ENCODE data around the gene ABCG1. TPM values are rescaled to one million over a fixed set of nuclear protein-coding genes. Genes with fewer than 3 reads are reported as not detected.

The ABCG1 gene
- total RNA-seq, 2 experiments from 2014 or later, result 16.7 to 17.3 TPM

- no peak for DNase-seq (ENCODE audit: low spot score)
- no peak overlapping the region for H3K4me3 ChIP-seq (ENCODE audit: low read depth, low read length, poor library complexity, severe bottlenecking)
- H3K4me2 ChIP-seq (ENCODE audit: low read length), result peak overlapping the region; percentile 86
- no peaks in the 10 kb centered on the region for H4K20me1 ChIP-seq (ENCODE audit: insufficient read depth, low read length)
- CTCF ChIA-PET (ENCODE audit: unreplicated experiment), result no interaction called here
- H3K4me1 ChIP-seq (ENCODE audit: insufficient read depth, low read length, poor library complexity, severe bottlenecking), result peaks cover 87% of the 10 kb centered on the region
- H3K9me3 ChIP-seq (ENCODE audit: low read length), result no peaks in the 10 kb centered on the region; the same call in 1 of the 2 replicates
- no peak overlapping the region for H2AFZ ChIP-seq (ENCODE audit: low read length)
- no peaks in the 10 kb centered on the region for H3K9me2 ChIP-seq (ENCODE audit: insufficient read depth, low read length)
- no TSS peak for BruUV-seq (replicated peaks)
- peaks cover 49% of the 10 kb centered on the region for H3K79me2 ChIP-seq (ENCODE audit: insufficient read depth, low read depth, low read length)
- intact Hi-C loops (cut with micrococcal nuclease; ENCODE audit: unreplicated experiment), result no loop called here
- POLR2A ChIA-PET, result interaction anchor here (0.7 to 1.0 kb wide), 3 partner anchors 15 to 45 kb away, joined by 3 read pairs; no protein-coding TSS in a partner anchor
- H3K36me3 ChIP-seq (ENCODE audit: insufficient read depth, low read length), result peaks cover 49% of the 10 kb centered on the region
- no peak for TF ChIP-seq EZH2phosphoT487 (IDR thresholded peaks at IDR 0.05; ENCODE audit: borderline replicate concordance, low read depth, low read length)
- TF ChIP-seq, protein P1, sequence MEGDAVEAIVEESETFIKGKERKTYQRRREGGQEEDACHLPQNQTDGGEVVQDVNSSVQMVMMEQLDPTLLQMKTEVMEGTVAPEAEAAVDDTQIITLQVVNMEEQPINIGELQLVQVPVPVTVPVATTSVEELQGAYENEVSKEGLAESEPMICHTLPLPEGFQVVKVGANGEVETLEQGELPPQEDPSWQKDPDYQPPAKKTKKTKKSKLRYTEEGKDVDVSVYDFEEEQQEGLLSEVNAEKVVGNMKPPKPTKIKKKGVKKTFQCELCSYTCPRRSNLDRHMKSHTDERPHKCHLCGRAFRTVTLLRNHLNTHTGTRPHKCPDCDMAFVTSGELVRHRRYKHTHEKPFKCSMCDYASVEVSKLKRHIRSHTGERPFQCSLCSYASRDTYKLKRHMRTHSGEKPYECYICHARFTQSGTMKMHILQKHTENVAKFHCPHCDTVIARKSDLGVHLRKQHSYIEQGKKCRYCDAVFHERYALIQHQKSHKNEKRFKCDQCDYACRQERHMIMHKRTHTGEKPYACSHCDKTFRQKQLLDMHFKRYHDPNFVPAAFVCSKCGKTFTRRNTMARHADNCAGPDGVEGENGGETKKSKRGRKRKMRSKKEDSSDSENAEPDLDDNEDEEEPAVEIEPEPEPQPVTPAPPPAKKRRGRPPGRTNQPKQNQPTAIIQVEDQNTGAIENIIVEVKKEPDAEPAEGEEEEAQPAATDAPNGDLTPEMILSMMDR (conservative IDR thresholded peaks at IDR 0.05; ENCODE audit: low read length), result no peak
- peak overlapping the region; percentile 12 for H3K27ac ChIP-seq (ENCODE audit: low read depth, low read length, poor library complexity, severe bottlenecking)
Observed at GRCh38 chr21:42223826-42224575, 5.1 kb downstream of the ABCG1 start.

- no TSS peak for BruUV-seq (replicated peaks)
- POLR2A ChIA-PET, result interaction anchor here (0.9 to 1.0 kb wide), 2 partner anchors 14 to 26 kb away, joined by 3 read pairs; no protein-coding TSS in a partner anchor
Observed at GRCh38 chr21:42225042-42225441, 6.1 kb downstream of the ABCG1 start.

More at GRCh38 chr21:42225042-42225441, 6.1 kb downstream of the ABCG1 start:
- Histone ChIP-seq H3K79me2 (ENCODE audit: insufficient read depth, low read depth, low read length) (peaks cover 49% of the 10 kb centered on the region), H3K4me2 (ENCODE audit: low read length) (peak overlapping the region; percentile 86; the same call in 1 of the 2 replicates), H4K20me1 (ENCODE audit: insufficient read depth, low read length) (no peaks in the 10 kb centered on the region), H2AFZ (ENCODE audit: low read length) (no peak overlapping the region), H3K36me3 (ENCODE audit: insufficient read depth, low read length) (peaks cover 59% of the 10 kb centered on the region), H3K4me1 (ENCODE audit: insufficient read depth, low read length, poor library complexity, severe bottlenecking) (peaks cover 97% of the 10 kb centered on the region), H3K27ac (ENCODE audit: low read depth, low read length, poor library complexity, severe bottlenecking) (no peak overlapping the region), H3K9me2 (ENCODE audit: insufficient read depth, low read length) (no peaks in the 10 kb centered on the region), H3K4me3 (ENCODE audit: low read depth, low read length, poor library complexity, severe bottlenecking) (no peak overlapping the region), H3K9me3 (ENCODE audit: low read length) (no peaks in the 10 kb centered on the region; the same call in 1 of the 2 replicates)
- CTCF ChIA-PET (ENCODE audit: unreplicated experiment), result no interaction called here
- intact Hi-C loops (cut with micrococcal nuclease; ENCODE audit: unreplicated experiment), result no loop called here
- no peak for DNase-seq (ENCODE audit: low spot score)
- TF ChIP-seq, protein P1 (conservative IDR thresholded peaks at IDR 0.05; ENCODE audit: low read length), result no peak
- no peak for TF ChIP-seq EZH2phosphoT487 (IDR thresholded peaks at IDR 0.05; ENCODE audit: borderline replicate concordance, low read depth, low read length)
